ENCODE results near the gene FAM20C.

Gene FAM20C

GRCh38 chr7:217781-218180 lies 25.4 kb downstream of the FAM20C start:
- TF ChIP-seq CTCF (IDR thresholded peaks at IDR 0.05; ENCODE audit: low read length, missing control alignments) = no peak
- no peak overlapping the region for H3K4me3 ChIP-seq (replicated peaks; ENCODE audit: low read depth, low read length)
- no peak for DNase-seq (ENCODE audit: low read depth)

DNA sequence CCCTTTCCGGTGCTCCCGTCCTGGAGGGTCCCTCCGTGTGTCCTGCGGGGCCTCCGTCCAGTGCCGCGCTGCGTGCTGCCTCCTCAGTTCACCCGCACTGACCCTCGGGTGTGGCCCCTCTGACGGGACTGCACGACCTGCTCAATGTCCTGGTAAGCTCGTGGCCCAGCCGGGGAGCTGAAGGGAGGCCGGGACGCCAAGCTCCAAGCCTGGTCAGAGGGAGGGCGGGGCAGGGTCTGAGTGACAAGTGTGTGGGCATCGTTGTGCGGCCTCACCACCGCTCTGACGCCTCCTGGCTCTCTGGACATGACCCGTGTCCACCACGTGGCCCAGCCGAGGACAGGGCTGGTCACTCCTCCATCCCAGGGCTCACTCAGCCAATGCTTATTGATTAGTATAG lies 25.9 kb downstream of the FAM20C start:
- H3K4me3 ChIP-seq (replicated peaks; ENCODE audit: low read depth, low read length) = no peak overlapping the region
- no peak for TF ChIP-seq CTCF (IDR thresholded peaks at IDR 0.05; ENCODE audit: low read length, missing control alignments)
- no peak for DNase-seq (ENCODE audit: low read depth)

DNA sequence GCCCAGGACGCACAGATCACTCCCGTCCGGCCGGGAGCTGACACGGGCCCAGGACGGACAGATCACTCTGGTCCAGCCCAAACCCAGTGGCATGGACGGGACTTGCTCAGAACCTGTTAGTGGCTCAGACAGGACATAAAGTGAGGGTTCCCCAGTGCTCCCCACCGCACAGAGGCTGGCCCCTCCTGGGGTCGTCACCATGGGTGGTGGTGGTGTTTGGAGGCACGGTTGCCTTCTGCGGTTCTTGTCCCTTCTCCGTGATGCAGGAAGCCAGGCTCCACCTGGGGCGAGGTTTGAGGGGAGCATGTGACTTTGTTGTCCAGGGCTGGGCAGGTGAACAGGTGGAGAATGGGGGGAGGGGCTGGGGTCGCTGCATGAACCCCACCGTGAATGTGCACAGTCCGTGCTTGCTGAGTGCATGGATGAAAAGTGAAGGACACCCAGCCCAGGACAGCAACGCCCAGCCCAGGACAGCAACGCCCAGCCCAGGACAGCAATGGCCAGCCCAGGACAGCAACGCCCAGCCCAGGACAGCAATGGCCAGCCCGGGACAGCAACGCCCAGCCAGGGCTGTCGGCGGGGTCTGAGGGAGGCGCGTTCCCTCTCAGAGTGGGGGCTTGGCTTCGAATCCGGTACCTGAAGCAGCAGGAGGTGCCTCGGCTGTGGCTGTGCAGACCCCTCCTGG lies 26.7 kb downstream of the FAM20C start:
- TF ChIP-seq CTCF (IDR thresholded peaks at IDR 0.05; ENCODE audit: low read length, missing control alignments) = no peak
- no peak for DNase-seq (ENCODE audit: low read depth)
- H3K4me3 ChIP-seq (replicated peaks; ENCODE audit: low read depth, low read length) = no peak overlapping the region

DNA sequence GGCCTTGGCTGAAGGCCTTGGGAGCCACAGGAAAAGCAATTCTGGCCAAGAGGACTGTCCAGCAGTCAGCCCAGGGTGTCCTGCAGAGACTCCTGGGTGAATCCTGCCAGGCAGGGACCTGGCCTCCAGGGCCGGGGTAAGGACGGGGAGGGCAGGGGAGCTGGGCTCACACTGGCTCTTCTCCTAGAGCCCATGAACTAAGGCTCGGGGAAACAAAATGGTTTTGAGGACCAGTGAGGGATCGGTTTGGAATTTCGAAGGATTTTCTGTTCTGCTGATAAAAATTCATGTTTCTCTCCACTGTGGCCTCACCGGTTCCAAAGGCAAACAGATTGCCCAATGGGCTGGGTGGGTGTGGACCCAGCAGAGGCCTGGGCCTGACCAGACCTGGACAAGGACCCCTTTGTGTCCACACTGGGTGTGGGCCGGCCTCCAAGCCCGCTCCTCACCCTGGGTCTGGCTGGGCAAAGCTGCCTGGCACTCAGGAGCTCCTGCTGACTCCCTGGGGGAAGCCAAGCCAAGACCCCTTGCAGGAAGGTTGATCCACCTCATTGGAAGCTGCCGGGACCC lies 27.3 kb downstream of the FAM20C start:
- TF ChIP-seq CTCF (IDR thresholded peaks at IDR 0.05; ENCODE audit: low read length, missing control alignments) = no peak
- no peak overlapping the region for H3K4me3 ChIP-seq (replicated peaks; ENCODE audit: low read depth, low read length)
- DNase-seq (ENCODE audit: low read depth) = no peak

DNA sequence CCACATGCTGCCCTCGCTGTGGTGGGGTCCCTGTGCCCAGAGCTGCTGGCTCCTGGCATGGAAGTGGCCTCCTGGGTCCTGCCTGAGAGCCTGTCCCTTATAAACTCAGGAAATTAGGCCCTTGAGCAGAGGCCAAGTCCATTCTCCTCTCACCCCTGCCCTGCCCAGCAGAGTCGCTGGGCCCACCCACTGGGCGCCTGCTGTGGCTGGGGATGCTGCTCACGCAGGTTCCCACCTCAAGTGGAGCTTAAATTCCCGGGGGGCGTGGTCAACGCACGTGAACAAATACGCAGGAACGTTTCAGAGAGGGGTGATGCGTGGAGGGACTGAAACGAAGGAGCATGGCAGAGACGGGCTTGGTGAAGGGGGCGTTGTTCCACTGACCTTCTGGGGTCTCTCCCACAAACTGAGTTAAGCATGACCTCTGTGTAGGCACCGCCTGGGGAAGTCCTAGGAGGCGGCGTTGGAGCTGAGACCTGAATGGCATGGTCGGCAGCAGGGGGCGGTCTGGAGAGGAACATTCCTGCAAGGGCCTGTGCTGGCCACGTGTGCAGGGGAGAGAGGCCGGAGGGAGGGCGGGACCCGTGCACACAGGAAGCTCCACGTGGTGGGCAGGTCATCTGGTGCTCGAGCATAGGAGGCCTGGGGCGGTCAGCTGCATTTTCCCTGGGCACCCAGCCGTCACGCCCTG lies 27.9 kb downstream of the FAM20C start:
- no peak for TF ChIP-seq CTCF (IDR thresholded peaks at IDR 0.05; ENCODE audit: low read length, missing control alignments)
- H3K4me3 ChIP-seq (replicated peaks; ENCODE audit: low read depth, low read length) = no peak overlapping the region
- DNase-seq (ENCODE audit: low read depth) = no peak

- DNase-seq (ENCODE audit: low read depth) = no peak
- no peak for TF ChIP-seq CTCF (IDR thresholded peaks at IDR 0.05; ENCODE audit: low read length, missing control alignments)
- H3K4me3 ChIP-seq (replicated peaks; ENCODE audit: low read depth, low read length) = no peak overlapping the region
Observed at GRCh38 chr7:221978-222715, 29.8 kb downstream of the FAM20C start.

Data from fibroblast of pulmonary artery (primary cell).